Thymus (tissue), 14 donors: Measurements from ENCODE around the gene APH1B. TPM values are rescaled to one million over a fixed set of nuclear protein-coding genes. Genes with fewer than 3 reads are reported as not detected.

Experiments
- DNase-seq, 9 donors: peaks; one replicate each; pipeline ENCODE4 v3.0.0-alpha.2; 2013; ENCODE audit warnings: low spot score in 9 of 9, low read depth in 6 of 9, missing footprints in 1 of 9
- H3K27ac ChIP-seq, 2 donors: one replicate each; pipeline ENCODE4 v1.5.1; 2013; ENCODE audit warnings: control low read depth in 1 of 2, low read depth in 1 of 2, low read length in 1 of 2, mild to moderate bottlenecking in 1 of 2, moderate library complexity in 1 of 2
- H3K27me3 ChIP-seq, 2 donors: one replicate each; pipeline ENCODE4 v1.5.1; 2013; ENCODE audit warnings: low read length in 1 of 2; ENCODE audit not compliant: control insufficient read depth in 2 of 2, insufficient read depth in 1 of 2
- H3K36me3 ChIP-seq, 2 donors: one replicate each; pipeline ENCODE4 v1.5.1; 2013; ENCODE audit warnings: low read length in 1 of 2, mild to moderate bottlenecking in 1 of 2, moderate library complexity in 1 of 2; ENCODE audit not compliant: control insufficient read depth in 2 of 2, insufficient read depth in 2 of 2
- H3K4me1 ChIP-seq, 2 donors: one replicate each; pipeline ENCODE4 v1.5.1; 2013; ENCODE audit warnings: low read length in 2 of 2; ENCODE audit not compliant: control insufficient read depth in 2 of 2, insufficient read depth in 2 of 2
- H3K4me3 ChIP-seq, 2 donors: one replicate each; pipeline ENCODE4 v1.5.1; 2013; ENCODE audit warnings: low read length in 2 of 2, control low read depth in 1 of 2, mild to moderate bottlenecking in 1 of 2
- H3K9me3 ChIP-seq, 2 donors: one replicate each; pipeline ENCODE4 v1.5.1; 2013; ENCODE audit warnings: low read length in 1 of 2, mild to moderate bottlenecking in 1 of 2; ENCODE audit not compliant: control insufficient read depth in 2 of 2, insufficient read depth in 1 of 2
- WGBS: extraction: QIAGEN DNeasy Blood & Tissue Kit; methylation state at CpG from one replicate; pipeline ENCODE4 v1.1.7; 2013; 5-methylcytosine and 5-hydroxymethylcytosine counted together
- long read RNA-seq, 10 donors: transcript quantifications; one replicate each; lab custom pipeline, GENCODE V29; 2026
- polyA plus RNA-seq: library from polyadenylated mRNA; stranded (reverse); fragments of 200-250 nt; gene quantifications from one replicate; pipeline ENCODE4 v1.2.3, GENCODE V29; 2013
- total RNA-seq: library from RNA; stranded (reverse); fragments of 120-200 nt; gene quantifications from one replicate; pipeline ENCODE4 v1.2.4, GENCODE V29; 2013
- donor health status: healthy.

APH1B gene
- 11.0 TPM for total RNA-seq
- polyA plus RNA-seq: 9.5 TPM
- long read RNA-seq, donor 1: 0 reads
- long read RNA-seq, donor 2: 0 reads
- long read RNA-seq, donor 3, full-length matches to known transcripts: 9 of 9 reads
- long read RNA-seq, donor 3, partial matches to known transcripts: 0 of 9 reads
- long read RNA-seq, donor 3, other reads (novel, unspliced or antisense): 0 of 9 reads
- long read RNA-seq, donor 4, full-length matches to known transcripts: 5 of 5 reads
- long read RNA-seq, donor 4, partial matches to known transcripts: 0 of 5 reads
- long read RNA-seq, donor 4, other reads (novel, unspliced or antisense): 0 of 5 reads
- long read RNA-seq, donor 5, full-length matches to known transcripts: 9 of 9 reads
- long read RNA-seq, donor 5, partial matches to known transcripts: 0 of 9 reads
- long read RNA-seq, donor 5, other reads (novel, unspliced or antisense): 0 of 9 reads
- long read RNA-seq, donor 6, full-length matches to known transcripts: 6 of 6 reads
- long read RNA-seq, donor 6, partial matches to known transcripts: 0 of 6 reads
- long read RNA-seq, donor 6, other reads (novel, unspliced or antisense): 0 of 6 reads
- long read RNA-seq, donor 7, full-length matches to known transcripts: 7 of 7 reads
- long read RNA-seq, donor 7, partial matches to known transcripts: 0 of 7 reads
- long read RNA-seq, donor 7, other reads (novel, unspliced or antisense): 0 of 7 reads
- long read RNA-seq, donor 8, full-length matches to known transcripts: 3 of 3 reads
- long read RNA-seq, donor 8, partial matches to known transcripts: 0 of 3 reads
- long read RNA-seq, donor 8, other reads (novel, unspliced or antisense): 0 of 3 reads
- long read RNA-seq, donor 9, full-length matches to known transcripts: 7 of 7 reads
- long read RNA-seq, donor 9, partial matches to known transcripts: 0 of 7 reads
- long read RNA-seq, donor 9, other reads (novel, unspliced or antisense): 0 of 7 reads
- long read RNA-seq, donor 10, full-length matches to known transcripts: 13 of 13 reads
- long read RNA-seq, donor 10, partial matches to known transcripts: 0 of 13 reads
- long read RNA-seq, donor 10, other reads (novel, unspliced or antisense): 0 of 13 reads

- no peaks in the 10 kb centered on the region for H3K27me3 ChIP-seq
- H3K4me3 ChIP-seq: peak within 1 kb of the TSS; percentile 84 to 96
- no peaks in the 10 kb centered on the region for H3K36me3 ChIP-seq
- H3K4me1 ChIP-seq: peaks cover 6 to 16% of the 10 kb centered on the region in 2 donors
- 1% methylated on average over 102 of the region's 102 CpGs for WGBS
- peak within 1 kb of the TSS; percentile 72 to 84 for H3K27ac ChIP-seq
- no peaks in the 10 kb centered on the region for H3K9me3 ChIP-seq
- peak in 7 of 9 donors; percentile 63 to 89 (median 76) for DNase-seq
Observed at GRCh38 chr15:63277038-63277892, at the start of gene APH1B. Gene APH1B (plus strand): TSS chr15:63277605. CDS start chr15:63277624, 19 bp downstream.

GRCh38 chr15:63227689-63228088 lies 49.7 kb upstream of the APH1B start:
- H3K36me3 ChIP-seq: peaks cover 3 to 6% of the 10 kb centered on the region in 2 donors
- no peaks in the 10 kb centered on the region for H3K4me1 ChIP-seq
- H3K27me3 ChIP-seq: no peaks in the 10 kb centered on the region
- no peak overlapping the region for H3K4me3 ChIP-seq
- no peak for DNase-seq
- H3K9me3 ChIP-seq: no peaks in the 10 kb centered on the region
- 98% methylated on average over 2 of the region's 2 CpGs for WGBS
- H3K27ac ChIP-seq: no peak overlapping the region

GRCh38 chr15:63231206-63231605 lies 46.2 kb upstream of the APH1B start:
- H3K27ac ChIP-seq: no peak overlapping the region
- peaks cover 8 to 10% of the 10 kb centered on the region in 2 donors for H3K4me1 ChIP-seq
- H3K27me3 ChIP-seq: no peaks in the 10 kb centered on the region
- H3K9me3 ChIP-seq: no peaks in the 10 kb centered on the region
- H3K4me3 ChIP-seq: no peak overlapping the region
- no peak for DNase-seq
- WGBS: 97% methylated on average over 3 of the region's 3 CpGs
- peaks cover 0 to 3% of the 10 kb centered on the region in 2 donors for H3K36me3 ChIP-seq

GRCh38 chr15:63231706-63232105 lies 45.7 kb upstream of the APH1B start:
- Histone ChIP-seq H3K27ac (peak overlapping the region in 1 of 2 donors; percentile 10), H3K27me3 (no peaks in the 10 kb centered on the region), H3K36me3 (no peaks in the 10 kb centered on the region), H3K4me1 (peaks cover 8 to 10% of the 10 kb centered on the region in 2 donors), H3K9me3 (no peaks in the 10 kb centered on the region), H3K4me3 (no peak overlapping the region)
- peak in 1 of 9 donors; percentile 37 for DNase-seq
- 56% methylated on average over 1 of the region's 1 CpG for WGBS

- peak overlapping the region in 1 of 2 donors; percentile 36 for H3K27ac ChIP-seq
- peaks cover 8 to 10% of the 10 kb centered on the region in 2 donors for H3K4me1 ChIP-seq
- no peaks in the 10 kb centered on the region for H3K27me3 ChIP-seq
- no peaks in the 10 kb centered on the region for H3K36me3 ChIP-seq
- 35% methylated on average over 4 of the region's 4 CpGs for WGBS
- H3K4me3 ChIP-seq: no peak overlapping the region
- H3K9me3 ChIP-seq: no peaks in the 10 kb centered on the region
- peak in 1 of 9 donors; percentile 58 for DNase-seq
Observed at GRCh38 chr15:63232405-63232804, 45.0 kb upstream of the APH1B start.

GRCh38 chr15:63232943-63233342 lies 44.5 kb upstream of the APH1B start:
- H3K27me3 ChIP-seq: no peaks in the 10 kb centered on the region
- peaks cover 8 to 10% of the 10 kb centered on the region in 2 donors for H3K4me1 ChIP-seq
- 94% methylated on average over 5 of the region's 5 CpGs for WGBS
- DNase-seq: no peak
- H3K4me3 ChIP-seq: no peak overlapping the region
- no peak overlapping the region for H3K27ac ChIP-seq
- no peaks in the 10 kb centered on the region for H3K36me3 ChIP-seq
- H3K9me3 ChIP-seq: no peaks in the 10 kb centered on the region

GRCh38 chr15:63233667-63234423 lies 43.6 kb upstream of the APH1B start:
- peak overlapping the region; percentile 65 to 67 for H3K27ac ChIP-seq
- peak in 1 of 9 donors; percentile 37 for DNase-seq
- no peaks in the 10 kb centered on the region for H3K9me3 ChIP-seq
- H3K4me3 ChIP-seq: no peak overlapping the region
- H3K27me3 ChIP-seq: no peaks in the 10 kb centered on the region
- H3K4me1 ChIP-seq: peaks cover 8 to 10% of the 10 kb centered on the region in 2 donors
- no peaks in the 10 kb centered on the region for H3K36me3 ChIP-seq
- 71% methylated on average over 5 of the region's 5 CpGs for WGBS

- no peak for DNase-seq
- H3K9me3 ChIP-seq: no peaks in the 10 kb centered on the region
- no peak overlapping the region for H3K4me3 ChIP-seq
- H3K36me3 ChIP-seq: no peaks in the 10 kb centered on the region
- no peaks in the 10 kb centered on the region for H3K27me3 ChIP-seq
- WGBS: 64% methylated on average over 5 of the region's 5 CpGs
- peaks cover 8 to 10% of the 10 kb centered on the region in 2 donors for H3K4me1 ChIP-seq
- H3K27ac ChIP-seq: peak overlapping the region in 1 of 2 donors; percentile 52
Observed at GRCh38 chr15:63234451-63234870, 42.9 kb upstream of the APH1B start.
